Measurements from ENCODE around the gene RAD21L1.

GRCh38 chr20:1241456-1241855 is 15.6 kb downstream of the RAD21L1 start:
- no peak for TF ChIP-seq POLR2AphosphoS5 (IDR thresholded peaks at IDR 0.05)
- no peak for TF ChIP-seq EP300 (conservative IDR thresholded peaks at IDR 0.05; ENCODE audit: poor library complexity, severe bottlenecking)

All from neural cell (in vitro differentiated cells).